Activated CD4-positive, alpha-beta T cell treated with anti-CD3 and anti-CD28 coated beads, Interleukin-2, amount 10 ng/mL, durations not matched to agents 7 days and 5 days (primary cell): ENCODE results near the gene PRSS21. TPM values are rescaled to one million over a fixed set of nuclear protein-coding genes. Genes with fewer than 3 reads are reported as not detected.

Experiments used
- CTCF ChIA-PET: fragments of 350-600 bp; sonication (Branson Sonifier 250); formaldehyde crosslinking; loops from one replicate; lab custom pipeline; 2021; ENCODE audit warnings: antibody characterized with exemption; lab: Charles Lee
- POLR2A ChIA-PET: fragments of 350-600 bp; sonication (Branson Sonifier 250); formaldehyde crosslinking; loops from one replicate; lab custom pipeline; 2021; ENCODE audit warnings: antibody characterized with exemption; lab: Charles Lee
- DNase-seq: peaks from one replicate; pipeline ENCODE4 v3.0.0-alpha.2; 2020
- H3K27ac Mint-ChIP-seq: one replicate; pipeline ENCODE4 v1.8.0; 2021; ENCODE audit warnings: mild to moderate bottlenecking, moderate library complexity, mixed read lengths
- H3K27me3 Mint-ChIP-seq: one replicate; pipeline ENCODE4 v1.8.0; 2021; ENCODE audit warnings: mixed read lengths
- H3K36me3 Mint-ChIP-seq: one replicate; pipeline ENCODE4 v1.8.0; 2021; ENCODE audit warnings: low read depth, mixed read lengths
- H3K4me1 Mint-ChIP-seq: one replicate; pipeline ENCODE4 v1.8.0; 2021; ENCODE audit warnings: mixed read lengths
- H3K4me3 Mint-ChIP-seq: one replicate; pipeline ENCODE4 v1.8.0; 2021; ENCODE audit warnings: mild to moderate bottlenecking, moderate library complexity, mixed read lengths
- H3K9me3 Mint-ChIP-seq: one replicate; pipeline ENCODE4 v1.8.0; 2021; ENCODE audit warnings: mixed read lengths
- total RNA-seq, 2 experiments: library from RNA; stranded (reverse); gene quantifications; one replicate each; pipeline ENCODE4 v1.2.3, GENCODE V29; 2021

PRSS21 gene
- total RNA-seq, 2 experiments from 2014 or later, result 0.27 to 0.67 TPM

GRCh38 chr16:2852003-2852730, 35.1 kb downstream of the PRSS21 start:
- ChIA-PET POLR2A (no interaction called here), CTCF (interaction anchor here (3.3 kb wide), 1 partner anchor 9 kb away, joined by 14 read pairs; no protein-coding TSS in a partner anchor)
- H3K4me1 Mint-ChIP-seq, result peaks cover 7% of the 10 kb centered on the region
- H3K27me3 Mint-ChIP-seq, result peaks cover 11% of the 10 kb centered on the region
- no peak for DNase-seq
- peaks cover 7% of the 10 kb centered on the region for H3K36me3 Mint-ChIP-seq
- H3K9me3 Mint-ChIP-seq, result peaks cover 11% of the 10 kb centered on the region
- H3K27ac Mint-ChIP-seq, result no peak overlapping the region
- no peak overlapping the region for H3K4me3 Mint-ChIP-seq

DNA sequence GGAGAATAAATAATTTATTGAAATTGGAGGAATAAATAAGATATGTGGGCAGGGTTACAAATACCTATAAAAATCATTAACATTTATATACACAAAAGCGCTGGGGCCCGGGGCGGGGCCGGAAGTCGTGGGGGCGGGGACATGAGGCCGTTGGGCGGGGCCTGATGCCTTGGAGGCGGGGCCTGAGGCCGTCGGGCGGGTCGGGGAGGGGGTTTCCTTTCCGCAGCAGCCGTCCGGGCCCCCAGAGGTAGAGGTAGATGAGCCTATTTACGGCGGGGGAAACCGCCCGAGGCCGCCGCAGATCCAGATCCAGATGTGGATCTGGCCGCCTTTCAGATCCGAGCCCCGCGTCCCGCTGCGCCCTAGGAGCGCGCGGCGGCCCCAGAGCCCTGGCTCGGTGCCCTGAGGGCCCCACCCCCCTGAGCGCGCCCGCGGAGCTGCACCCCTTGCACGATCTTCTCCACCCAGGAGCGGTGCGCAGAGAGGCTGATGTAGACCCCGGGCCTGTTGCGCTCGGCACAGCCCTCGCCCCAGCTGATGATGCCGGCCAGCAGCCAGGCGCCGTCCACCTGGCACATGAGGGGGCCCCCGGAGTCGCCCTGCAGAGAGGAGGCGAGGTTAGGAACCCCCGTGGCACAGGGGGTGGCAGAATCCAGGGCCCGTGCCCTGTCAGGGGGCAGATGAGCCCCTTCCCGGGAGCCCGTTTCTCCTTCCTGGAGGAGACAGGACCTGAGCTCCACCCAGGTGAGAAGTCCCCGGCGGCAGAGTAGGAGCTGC, 35.9 kb downstream of the PRSS21 start:
- peaks cover 13% of the 10 kb centered on the region for H3K27me3 Mint-ChIP-seq
- ChIA-PET CTCF (interaction anchor here (2.7 to 3.3 kb wide), 2 partner anchors 10 to 15 kb away, joined by 13 to 14 read pairs; no protein-coding TSS in a partner anchor), POLR2A (no interaction called here)

GRCh38 chr16:2853531-2854073, 36.6 kb downstream of the PRSS21 start:
- Mint-ChIP-seq H3K4me1 (peaks cover 10% of the 10 kb centered on the region), H3K27ac (no peak overlapping the region), H3K4me3 (no peak overlapping the region), H3K36me3 (peaks cover 7% of the 10 kb centered on the region), H3K27me3 (peaks cover 13% of the 10 kb centered on the region), H3K9me3 (peaks cover 11% of the 10 kb centered on the region)
- ChIA-PET CTCF (interaction anchor here (1.4 to 3.3 kb wide), 3 partner anchors 11 to 15 kb away, joined by 7 to 14 read pairs (median 13); no protein-coding TSS in a partner anchor), POLR2A (no interaction called here)
- DNase-seq, result no peak

More for the DNA sequence above, 35.9 kb downstream of the PRSS21 start:
- Mint-ChIP-seq H3K4me1 (peaks cover 10% of the 10 kb centered on the region), H3K9me3 (peaks cover 11% of the 10 kb centered on the region), H3K4me3 (no peak overlapping the region), H3K36me3 (peaks cover 7% of the 10 kb centered on the region), H3K27ac (no peak overlapping the region)
- DNase-seq, result no peak

DNA sequence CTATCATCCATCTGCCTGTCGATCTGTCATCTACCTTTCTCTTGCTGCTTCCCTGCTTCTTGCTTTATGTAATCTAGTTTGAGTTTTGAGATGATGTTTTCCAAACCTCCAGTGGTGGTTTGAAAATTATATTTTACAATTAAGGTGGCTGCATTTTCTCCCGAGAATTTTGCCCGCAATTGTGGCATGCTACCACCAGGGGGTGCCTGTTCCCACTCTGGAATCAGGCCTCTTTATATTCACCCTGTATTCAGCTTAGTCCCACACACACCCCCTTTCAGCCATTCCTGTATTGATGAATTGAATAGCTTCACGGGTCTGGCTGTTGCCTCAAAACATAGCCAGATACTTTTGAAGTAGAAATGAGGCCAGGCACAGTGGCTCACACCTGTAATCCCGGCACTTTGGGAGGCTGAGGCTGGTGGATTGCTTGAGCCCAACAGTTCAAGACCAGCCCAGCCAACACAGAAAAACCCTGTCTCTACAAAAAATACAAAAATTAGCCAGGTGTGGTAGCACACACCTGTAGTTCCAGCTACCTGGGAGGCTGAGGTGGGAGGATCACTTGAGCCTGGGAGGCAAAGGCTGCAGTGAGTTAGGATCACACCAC, 37.8 kb downstream of the PRSS21 start:
- DNase-seq, result no peak
- Mint-ChIP-seq H3K27me3 (peaks cover 7% of the 10 kb centered on the region), H3K4me1 (peaks cover 10% of the 10 kb centered on the region), H3K27ac (no peak overlapping the region), H3K36me3 (peaks cover 7% of the 10 kb centered on the region), H3K4me3 (no peak overlapping the region), H3K9me3 (peaks cover 11% of the 10 kb centered on the region)
- ChIA-PET POLR2A (no interaction called here), CTCF (interaction anchor here (1.4 to 3.3 kb wide), 3 partner anchors 12 to 16 kb away, joined by 7 to 14 read pairs (median 13); no protein-coding TSS in a partner anchor)

DNA sequence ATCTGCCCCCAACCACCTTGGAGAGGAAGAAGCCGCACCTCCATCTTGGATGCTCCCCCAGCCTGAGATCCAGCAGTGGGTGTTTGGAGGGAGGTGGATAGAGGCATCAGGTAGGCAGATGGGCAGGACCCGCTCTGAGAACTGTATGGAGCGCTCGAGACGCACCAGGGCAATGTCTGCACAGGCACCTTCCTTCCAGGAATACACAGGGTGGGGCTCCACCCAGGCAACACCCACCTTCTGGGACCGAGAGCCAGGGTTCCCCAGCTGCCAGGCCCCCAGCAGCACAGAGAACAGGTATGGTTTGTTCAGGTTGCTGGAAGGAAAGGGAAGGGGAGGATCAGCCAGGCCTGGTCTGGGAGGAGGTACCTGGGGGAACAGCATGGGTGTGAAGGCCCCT, 38.5 kb downstream of the PRSS21 start:
- POLR2A ChIA-PET, result no interaction called here
- Mint-ChIP-seq H3K4me3 (no peak overlapping the region), H3K27ac (no peak overlapping the region), H3K9me3 (peaks cover 11% of the 10 kb centered on the region), H3K36me3 (peaks cover 7% of the 10 kb centered on the region), H3K4me1 (peaks cover 10% of the 10 kb centered on the region), H3K27me3 (peaks cover 10% of the 10 kb centered on the region)
- CTCF ChIA-PET, result interaction anchor here (1.3 kb wide), 1 partner anchor 13 kb away, joined by 10 read pairs; no protein-coding TSS in a partner anchor
- no peak for DNase-seq

DNA sequence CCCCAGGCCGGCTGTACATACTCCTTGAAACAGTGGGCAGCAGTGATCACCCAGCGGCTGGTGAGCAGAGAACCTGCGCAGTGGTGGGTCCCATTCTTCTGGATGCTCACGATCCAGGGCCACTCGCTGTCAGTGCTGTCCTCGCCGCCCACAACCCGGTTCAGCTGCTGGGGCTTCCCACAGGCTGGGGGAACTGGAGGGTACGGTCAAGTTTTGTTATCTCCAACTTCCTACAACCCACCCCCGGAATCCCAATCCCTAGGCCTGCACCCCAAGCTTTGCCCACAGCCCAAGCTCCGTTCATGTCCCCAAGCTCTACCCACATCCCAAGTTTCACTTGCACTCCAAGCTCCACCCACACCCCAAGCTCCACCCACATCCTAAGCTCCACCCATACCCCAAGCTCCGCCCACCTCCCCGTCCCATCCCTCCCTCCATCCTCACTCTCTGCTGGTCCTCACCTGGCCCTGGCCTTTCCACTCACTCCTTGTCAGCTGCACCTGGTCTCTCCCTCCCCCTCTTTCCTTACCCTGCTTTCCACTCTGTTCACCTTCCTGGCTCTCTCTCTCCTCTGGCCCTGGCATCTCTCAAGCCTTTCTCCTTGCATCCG, 39.1 kb downstream of the PRSS21 start:
- H3K9me3 Mint-ChIP-seq, result peaks cover 13% of the 10 kb centered on the region
- peaks cover 7% of the 10 kb centered on the region for H3K36me3 Mint-ChIP-seq
- H3K4me3 Mint-ChIP-seq, result no peak overlapping the region
- no peak overlapping the region for H3K27ac Mint-ChIP-seq
- CTCF ChIA-PET, result interaction anchor here (0.9 to 1.3 kb wide), 2 partner anchors 10 to 12 kb away, joined by 3 to 10 read pairs; no protein-coding TSS in a partner anchor
- peaks cover 10% of the 10 kb centered on the region for H3K4me1 Mint-ChIP-seq
- POLR2A ChIA-PET, result no interaction called here
- DNase-seq, result no peak
- H3K27me3 Mint-ChIP-seq, result peaks cover 10% of the 10 kb centered on the region

DNA sequence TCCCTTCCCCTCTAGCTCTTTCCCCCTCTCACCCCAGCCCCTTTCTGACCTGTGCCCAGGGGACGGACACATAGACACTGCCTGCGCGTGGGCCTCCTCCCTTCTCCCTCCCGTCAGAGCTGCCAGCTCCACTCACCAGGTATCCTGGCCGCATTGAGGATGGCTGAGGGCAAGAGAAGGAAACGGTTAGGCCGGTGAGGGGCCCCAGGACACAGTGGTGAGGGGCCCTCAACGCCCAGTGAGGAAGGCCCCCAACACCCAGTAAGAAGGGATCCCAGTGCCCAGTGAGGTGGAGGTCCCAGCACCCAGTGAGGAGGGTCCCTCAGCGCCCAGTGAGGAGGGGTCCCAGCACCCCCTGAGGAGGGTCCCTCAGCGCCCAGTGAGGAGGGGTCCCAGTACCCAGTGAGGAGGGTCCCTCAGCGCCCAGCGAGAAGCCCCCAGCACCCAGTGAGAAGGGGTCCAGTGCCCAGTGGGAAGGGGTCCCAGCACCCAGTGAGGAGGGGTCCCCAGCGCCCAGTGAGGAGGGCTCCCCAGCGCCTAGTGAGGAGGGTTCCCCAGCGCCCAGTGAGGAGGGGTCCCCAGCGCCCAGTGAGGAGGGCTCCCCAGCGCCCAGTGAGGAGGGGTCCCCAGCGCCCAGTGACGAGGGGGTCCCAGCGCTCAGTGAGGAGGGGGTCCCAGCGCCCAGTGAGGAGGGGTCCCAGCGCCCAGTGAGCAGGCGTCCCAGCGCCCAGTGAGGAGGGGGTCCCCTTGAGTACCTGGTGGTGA, 39.8 kb downstream of the PRSS21 start:
- no peak for DNase-seq
- peaks cover 10% of the 10 kb centered on the region for H3K4me1 Mint-ChIP-seq
- H3K4me3 Mint-ChIP-seq, result no peak overlapping the region
- ChIA-PET POLR2A (no interaction called here), CTCF (interaction anchor here (0.9 to 1.3 kb wide), 2 partner anchors 10 to 11 kb away, joined by 3 to 10 read pairs; no protein-coding TSS in a partner anchor)
- peaks cover 12% of the 10 kb centered on the region for H3K27me3 Mint-ChIP-seq
- no peak overlapping the region for H3K27ac Mint-ChIP-seq
- H3K36me3 Mint-ChIP-seq, result peaks cover 7% of the 10 kb centered on the region
- H3K9me3 Mint-ChIP-seq, result peaks cover 17% of the 10 kb centered on the region

DNA sequence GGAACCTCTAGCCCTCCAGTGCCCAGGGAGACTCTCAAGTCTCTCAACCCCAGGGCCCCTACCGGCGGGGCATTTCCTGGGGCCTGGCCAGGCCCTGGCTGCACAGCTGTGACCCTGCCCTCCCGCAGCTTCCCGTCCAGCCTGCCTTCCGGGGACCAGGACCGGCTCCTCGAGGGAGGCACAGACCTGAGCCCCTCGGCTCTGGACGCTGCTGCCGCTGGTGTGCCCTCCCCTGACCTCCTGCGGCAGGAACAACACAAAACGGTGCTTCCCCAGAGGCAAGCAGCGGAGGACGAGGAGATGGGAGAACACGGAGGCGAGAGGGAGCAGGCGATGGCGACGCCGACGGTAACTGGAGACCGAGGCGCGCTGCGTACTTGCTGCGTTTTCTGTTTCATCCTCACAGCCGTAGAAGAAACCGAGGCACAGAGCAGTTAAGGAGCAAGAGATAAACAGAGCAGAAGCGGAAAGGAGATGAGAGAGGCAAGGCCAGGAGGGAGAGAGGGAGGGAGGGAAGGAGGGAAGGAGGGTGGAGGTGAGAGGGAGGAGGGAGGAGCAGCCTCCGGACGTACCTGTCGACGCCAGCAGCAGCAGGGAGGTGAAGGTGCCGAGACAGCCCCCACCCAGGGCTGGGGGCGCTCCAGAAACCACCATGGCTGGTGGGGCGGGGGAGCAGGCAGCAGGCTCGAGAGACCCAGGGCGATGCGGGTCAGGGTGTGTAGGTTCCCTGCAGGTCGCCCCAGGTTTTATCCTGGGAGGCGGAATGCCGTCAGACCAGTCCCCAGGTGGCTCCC, 40.6 kb downstream of the PRSS21 start, which contains the start of gene PRSS22:
TSS of gene PRSS22 (minus strand) at position 720 of the 794 bp plus-strand sequence. CDS start at position 654, 66 bp downstream.
- H3K27ac Mint-ChIP-seq, result no peak within 1 kb of the TSS
- H3K9me3 Mint-ChIP-seq, result peaks cover 17% of the 10 kb centered on the region
- ChIA-PET POLR2A (no interaction called here), CTCF (no interaction called here)
- DNase-seq, result no peak
- peaks cover 7% of the 10 kb centered on the region for H3K36me3 Mint-ChIP-seq
- peaks cover 12% of the 10 kb centered on the region for H3K27me3 Mint-ChIP-seq
- H3K4me1 Mint-ChIP-seq, result peaks cover 10% of the 10 kb centered on the region
- no peak within 1 kb of the TSS for H3K4me3 Mint-ChIP-seq

- H3K36me3 Mint-ChIP-seq, result peaks cover 7% of the 10 kb centered on the region
- peaks cover 17% of the 10 kb centered on the region for H3K9me3 Mint-ChIP-seq
- peaks cover 10% of the 10 kb centered on the region for H3K4me1 Mint-ChIP-seq
- POLR2A ChIA-PET, result no interaction called here
- CTCF ChIA-PET, result no interaction called here
- no peak overlapping the region for H3K27ac Mint-ChIP-seq
- H3K4me3 Mint-ChIP-seq, result no peak overlapping the region
- H3K27me3 Mint-ChIP-seq, result peaks cover 12% of the 10 kb centered on the region
- DNase-seq, result no peak
Observed at GRCh38 chr16:2858245-2859025, 41.4 kb downstream of the PRSS21 start.

- Mint-ChIP-seq H3K9me3 (peaks cover 8% of the 10 kb centered on the region), H3K4me1 (peaks cover 7% of the 10 kb centered on the region), H3K4me3 (no peak overlapping the region), H3K27ac (no peak overlapping the region), H3K27me3 (peaks cover 18% of the 10 kb centered on the region), H3K36me3 (no peaks in the 10 kb centered on the region)
- no peak for DNase-seq
- ChIA-PET POLR2A (no interaction called here), CTCF (no interaction called here)
Observed at GRCh38 chr16:2859686-2860265, 42.7 kb downstream of the PRSS21 start.
